Measurements from ENCODE around the gene TBX2. TPM values are rescaled to one million over a fixed set of nuclear protein-coding genes. Genes with fewer than 3 reads are reported as not detected.

The TBX2 gene
- total RNA-seq, 1 experiment from 2014 or later: 9.9 TPM

DNA sequence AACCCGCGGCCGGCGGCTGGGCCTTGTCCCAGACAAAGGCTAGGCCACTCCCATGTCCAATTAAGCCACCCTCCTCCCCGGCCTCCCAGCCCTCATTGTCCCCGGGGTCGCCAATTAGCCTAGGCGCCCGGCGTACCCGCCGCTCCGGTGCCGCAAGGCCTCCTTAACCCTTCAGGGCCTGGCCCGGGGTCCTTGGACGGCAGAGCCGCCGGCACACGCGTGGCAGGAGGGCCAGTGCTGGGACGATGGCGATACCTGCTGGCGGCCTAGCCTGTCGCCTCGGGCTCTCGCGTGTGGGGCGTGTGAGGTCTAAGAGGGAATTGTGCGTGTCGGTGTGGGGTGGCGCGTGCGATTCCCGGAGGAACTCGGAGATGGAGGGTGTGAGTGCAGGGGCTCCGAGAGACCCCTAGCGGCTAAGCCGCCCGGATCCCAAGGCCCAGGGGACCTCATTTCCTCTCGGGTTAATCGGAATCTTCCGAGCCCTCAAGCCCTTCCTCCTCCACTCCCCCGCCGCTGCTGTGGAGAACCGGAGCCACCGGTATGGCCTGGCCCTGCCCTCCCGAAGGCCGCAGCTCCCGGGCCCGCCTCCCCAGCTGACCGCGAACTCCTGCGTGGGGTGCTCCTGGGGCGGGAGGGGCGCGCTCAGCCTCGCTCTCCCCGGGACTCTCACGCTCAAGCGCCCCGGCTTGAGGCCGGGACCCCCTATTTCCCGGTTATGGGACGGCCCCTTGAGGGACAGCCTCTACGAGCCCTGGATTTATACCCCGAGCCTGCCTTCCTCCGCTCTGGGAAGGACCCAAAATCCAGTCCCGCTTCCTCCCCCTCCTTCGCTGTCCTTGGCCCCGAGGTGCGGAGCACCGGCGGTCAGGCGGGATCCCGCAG is 11.9 kb downstream of the TBX2 start:
- DNase-seq (ENCODE audit: extremely low read depth, low read depth): peak; percentile 52

DNA sequence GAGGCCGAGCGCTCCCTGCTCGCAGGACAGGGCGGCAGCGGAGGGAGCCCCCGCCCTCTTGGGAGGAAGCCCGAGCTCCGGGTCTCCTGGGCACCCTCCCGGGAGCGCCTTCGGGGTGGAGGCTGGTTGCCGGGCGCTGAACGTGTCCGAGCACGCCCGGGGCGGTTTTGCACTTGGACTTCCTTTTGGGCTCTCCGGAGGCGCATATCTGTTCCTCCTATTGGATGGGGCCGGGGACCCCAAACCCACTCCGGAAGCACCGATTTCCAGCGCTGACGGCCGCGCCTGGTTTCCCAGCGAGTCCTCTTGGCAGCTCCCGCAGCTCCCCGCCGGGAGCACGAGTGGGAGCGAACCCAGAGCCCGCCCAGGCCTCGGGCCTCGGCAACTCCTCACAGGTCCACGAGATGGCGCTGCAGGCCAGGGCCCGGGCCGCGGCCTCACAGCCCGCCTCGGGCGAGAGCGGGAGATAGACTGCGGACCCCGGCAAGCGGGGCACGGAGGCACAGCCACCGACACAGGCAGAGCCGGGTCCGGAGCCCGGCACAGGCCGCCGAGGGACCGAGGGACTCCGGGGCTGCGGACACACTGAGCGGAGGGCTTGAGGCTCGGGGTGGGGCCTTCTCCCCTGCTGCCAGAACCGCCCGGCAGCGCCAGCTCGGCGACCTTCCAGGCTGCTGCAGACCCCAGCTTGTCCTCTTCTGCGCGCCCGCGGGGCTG is 12.7 kb downstream of the TBX2 start:
- DNase-seq (ENCODE audit: extremely low read depth, low read depth): peak; percentile 75

DNA sequence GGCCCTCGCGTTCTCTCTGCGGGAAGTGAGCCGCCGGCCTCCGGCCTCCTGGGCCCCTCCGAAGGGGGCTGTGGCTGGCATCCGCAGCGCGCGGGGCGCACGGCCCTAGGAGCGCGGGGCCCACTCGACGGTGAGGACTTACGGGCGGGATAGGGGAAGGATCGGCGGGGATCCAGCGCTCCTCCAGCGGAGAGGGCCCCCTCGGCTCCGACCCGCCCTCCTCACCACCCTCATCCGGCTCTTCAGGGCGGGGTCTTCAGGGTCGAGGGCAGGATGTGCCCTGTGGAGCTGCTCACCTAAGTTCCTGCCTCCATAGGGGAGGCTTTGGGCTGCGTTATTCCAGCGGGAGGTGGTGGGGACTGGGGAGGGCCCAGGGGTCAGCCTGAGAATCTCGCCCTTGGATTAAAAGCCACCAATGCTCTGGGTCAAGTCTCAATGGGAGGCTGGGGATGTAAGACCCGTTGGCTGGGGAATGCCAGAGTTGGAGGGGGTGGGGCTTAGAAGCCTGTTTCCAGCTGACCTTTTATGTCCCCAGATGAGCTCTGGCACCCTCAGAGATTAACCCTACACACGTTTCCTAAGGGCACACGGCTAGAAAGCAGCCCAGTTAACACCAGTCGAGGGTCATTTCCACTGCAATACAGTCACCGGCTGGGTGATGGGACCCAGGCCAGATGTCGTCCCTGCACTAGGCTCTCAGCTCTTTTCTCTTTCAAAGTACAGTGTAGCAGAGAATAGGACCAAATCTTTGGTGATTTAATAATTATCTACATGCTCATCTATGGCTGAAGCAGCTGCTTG is 13.4 kb downstream of the TBX2 start:
- no peak for DNase-seq (ENCODE audit: extremely low read depth, low read depth)

DNA sequence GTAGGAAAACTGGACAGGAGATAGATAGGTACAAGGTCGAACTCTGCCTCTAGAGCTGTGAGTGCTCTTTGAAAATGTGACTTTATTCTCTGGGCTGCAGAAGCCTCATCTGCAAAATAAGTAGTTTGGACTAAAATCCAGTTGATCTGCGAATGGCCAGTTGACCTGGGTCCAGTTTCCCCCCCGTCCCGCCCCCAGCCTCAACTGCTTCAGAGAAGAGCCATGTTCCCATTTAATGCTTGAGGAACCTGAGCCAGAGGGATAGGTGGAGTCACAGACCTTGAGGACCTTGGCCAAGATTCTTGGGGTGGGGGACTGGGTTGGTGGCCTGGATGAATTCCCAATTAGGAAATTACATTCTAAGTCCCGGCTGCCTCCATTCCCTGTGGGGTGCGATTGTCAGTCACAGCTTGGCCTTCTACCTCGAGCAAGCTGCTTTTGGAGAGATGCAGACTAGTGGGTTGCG is 14.1 kb downstream of the TBX2 start:
- DNase-seq (ENCODE audit: extremely low read depth, low read depth): no peak

DNA sequence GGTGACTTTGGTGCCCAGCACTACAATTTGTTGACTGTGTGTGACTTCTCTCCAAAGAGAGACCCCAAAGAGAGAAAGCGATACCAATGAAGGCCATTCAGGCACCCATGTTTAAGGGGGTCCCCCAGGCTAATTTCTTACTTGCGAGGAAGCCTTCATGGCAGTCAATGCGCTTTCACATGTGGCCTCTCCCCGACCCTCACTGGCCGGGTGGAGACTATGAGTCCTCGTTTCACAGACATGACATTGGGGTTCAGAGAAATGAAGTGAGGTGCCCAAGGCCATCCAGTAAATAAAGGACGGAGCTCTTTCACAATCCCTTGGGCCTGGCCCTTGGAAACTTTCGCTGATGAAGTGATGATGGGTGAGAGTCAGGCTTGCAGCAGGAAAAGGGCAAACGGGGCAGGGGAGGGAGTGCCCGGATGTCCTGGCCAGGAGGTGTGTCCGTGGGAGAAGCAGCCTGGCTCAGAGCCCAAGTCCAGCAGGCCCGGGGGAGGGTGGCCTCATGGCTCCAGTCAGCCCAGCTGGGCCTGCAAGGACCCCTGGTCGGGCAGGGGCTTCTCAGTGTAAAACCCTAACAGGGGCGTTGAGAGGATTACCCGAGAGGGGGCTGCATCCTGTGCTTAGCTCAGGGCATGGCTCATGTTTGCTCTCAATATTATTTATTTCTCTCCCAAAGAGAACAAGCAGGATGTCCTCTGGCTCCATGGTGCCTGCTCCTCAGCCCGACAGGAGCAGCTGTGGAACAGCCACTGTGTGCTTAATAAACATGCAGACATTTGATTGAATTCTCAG is 14.7 kb downstream of the TBX2 start:
- no peak for DNase-seq (ENCODE audit: extremely low read depth, low read depth)

DNA sequence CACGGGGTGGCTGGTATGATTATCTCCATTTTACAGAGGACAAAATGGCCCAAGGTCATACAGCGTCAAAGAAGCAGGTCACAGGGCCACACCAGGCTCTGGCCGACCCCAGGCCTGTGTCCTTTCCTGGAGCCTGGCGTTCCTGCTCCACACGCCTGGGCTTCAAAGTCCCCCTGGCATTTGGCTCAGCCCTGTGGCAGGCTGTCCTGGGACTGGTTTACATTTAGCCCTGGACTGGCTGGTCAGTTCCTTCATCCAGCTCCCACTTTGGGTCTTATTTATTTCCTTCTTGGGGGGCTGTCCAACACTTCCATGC is 15.3 kb downstream of the TBX2 start:
- DNase-seq (ENCODE audit: extremely low read depth, low read depth): no peak

DNA sequence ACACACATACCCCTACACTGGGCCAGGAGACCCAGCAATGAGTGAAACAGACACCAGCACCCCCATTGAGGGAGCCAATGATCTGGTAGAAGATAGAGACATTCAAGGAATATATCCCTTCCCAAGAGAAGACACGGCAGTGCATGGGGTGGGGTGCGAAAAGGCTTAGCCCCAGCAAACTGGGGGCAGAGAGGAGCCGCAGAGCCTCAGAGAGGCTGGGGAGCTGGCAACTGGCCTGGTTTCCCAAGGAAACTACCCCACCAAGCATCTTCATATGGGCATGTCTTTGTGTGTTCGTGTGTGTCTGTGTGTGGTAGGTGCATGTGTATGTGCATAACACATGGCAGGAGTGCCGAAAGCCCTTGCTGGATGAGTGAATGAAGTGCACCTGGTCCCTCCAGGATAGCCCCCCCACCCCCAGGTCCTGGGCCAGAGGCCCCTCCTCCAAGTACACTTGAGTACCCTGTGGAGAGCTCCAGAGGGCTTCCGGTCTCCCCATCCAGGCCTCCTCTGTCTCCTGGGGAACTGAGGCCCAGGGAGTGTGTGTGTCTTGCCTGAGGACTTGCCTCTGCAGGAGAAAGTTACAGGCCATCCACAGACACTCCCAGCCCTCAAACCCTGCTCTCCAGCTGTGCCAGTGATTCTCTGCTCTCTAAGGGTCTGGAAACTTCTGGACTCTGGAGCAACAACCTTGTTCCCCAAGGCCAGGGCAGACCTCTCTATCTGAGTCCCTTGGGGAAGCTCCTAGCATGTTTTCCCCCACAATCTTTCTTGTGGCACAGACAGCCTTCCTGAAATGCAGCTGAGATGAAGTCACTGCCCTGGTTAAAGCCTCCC is 15.9 kb downstream of the TBX2 start:
- no peak for DNase-seq (ENCODE audit: extremely low read depth, low read depth)

DNA sequence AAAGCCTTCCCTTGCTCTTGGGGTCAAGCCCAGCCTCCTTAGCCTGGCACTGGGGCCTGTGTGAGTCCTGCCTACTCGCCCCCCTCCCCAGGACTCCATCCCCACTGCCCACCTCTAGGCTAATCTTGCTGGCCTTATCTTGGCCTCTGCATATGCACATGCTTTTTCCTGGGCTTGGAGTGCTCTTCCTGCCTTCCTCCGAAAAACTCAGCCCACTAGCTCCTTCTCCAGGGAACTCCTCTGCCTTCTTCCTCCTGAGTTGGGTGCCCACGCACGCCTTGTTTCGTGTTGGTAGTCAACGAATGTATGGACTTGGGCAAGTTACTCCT is 16.5 kb downstream of the TBX2 start:
- no peak for DNase-seq (ENCODE audit: extremely low read depth, low read depth)

DNA sequence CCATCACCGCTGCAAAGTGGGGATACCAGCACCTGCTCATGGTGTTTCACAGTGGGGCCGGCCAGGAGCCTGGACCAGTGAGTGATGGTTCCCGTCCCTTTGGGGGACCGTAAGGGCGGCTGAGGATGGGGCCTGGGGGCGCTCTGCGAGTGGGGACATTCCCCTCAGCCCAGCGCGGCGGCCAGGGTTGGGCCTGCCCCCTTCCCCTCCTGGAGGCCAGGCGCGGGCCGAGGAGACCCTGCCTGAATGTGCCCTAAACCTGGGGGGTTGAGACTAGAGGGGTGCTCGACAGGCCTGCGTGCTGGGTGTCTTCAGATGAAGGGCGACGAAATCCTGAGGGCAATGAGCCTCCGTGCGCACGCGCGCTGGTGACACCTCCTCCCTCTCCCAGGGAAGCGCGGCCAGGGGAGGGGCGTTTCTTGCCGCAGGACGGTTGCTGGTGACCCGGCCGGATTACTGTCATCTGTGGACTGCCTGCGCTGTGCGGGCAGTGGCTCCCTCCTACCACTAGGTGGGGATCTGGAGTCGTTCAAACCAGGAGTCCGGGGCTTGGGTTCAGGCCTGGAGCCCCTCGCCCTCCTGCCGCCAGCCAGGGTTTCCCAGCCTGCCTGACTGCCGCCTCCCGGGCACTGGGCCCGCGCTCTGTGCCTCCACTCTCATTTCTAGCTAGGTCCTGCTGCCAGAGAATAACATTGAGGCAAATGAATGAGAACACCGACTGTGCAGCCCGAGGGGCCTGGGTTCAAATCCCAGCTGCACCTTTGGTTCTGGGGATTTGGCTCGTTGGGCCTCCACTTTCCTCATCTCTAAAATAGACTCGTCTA is 17.1 kb downstream of the TBX2 start:
- peak; percentile 92 for DNase-seq (ENCODE audit: extremely low read depth, low read depth)

DNA sequence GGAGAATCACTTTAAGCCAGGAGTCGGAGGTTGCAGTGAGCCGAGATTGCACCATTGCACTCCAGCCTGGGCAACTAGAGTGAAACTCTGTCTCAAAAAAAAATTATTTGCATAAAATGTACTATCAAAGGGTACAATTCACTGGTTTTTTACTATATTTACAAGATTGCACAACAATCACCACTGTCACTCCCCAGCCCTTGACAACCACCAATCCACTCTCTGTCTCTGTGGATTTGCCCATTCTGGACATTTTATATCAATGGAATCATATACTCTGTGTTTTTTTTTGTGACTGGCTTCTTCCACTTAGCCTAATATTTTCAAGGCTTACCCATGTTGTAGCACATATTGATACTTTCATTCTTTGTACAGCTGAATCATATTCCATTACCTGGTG is 18.8 kb downstream of the TBX2 start:
- DNase-seq (ENCODE audit: extremely low read depth, low read depth): no peak

DNA sequence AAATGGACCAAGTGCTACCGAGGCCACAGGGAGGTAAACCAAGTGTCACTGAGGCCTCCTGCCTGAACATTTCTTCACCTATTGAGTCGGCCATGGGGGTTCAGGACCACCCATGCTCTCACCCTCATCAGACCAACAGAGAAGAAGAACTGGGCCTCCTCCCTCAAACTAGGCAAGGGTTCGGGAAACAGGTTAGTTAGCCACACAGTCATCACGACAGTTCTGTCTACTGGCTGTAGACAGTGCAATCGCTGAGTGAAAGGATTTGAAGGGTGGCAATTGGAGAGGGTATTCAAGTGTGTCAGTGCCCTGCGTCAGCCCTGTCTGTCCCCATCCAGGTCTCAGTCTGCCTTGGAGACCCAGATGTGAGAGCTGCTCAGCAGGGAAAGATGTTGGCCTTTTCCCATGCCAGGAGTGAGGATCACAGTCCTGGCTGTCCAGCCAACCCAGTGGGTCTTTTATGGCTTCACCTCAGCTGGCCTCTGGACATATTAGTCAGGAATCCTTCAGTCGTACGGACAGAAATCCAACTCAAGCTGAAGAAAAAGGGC is 19.9 kb downstream of the TBX2 start:
- DNase-seq (ENCODE audit: extremely low read depth, low read depth): no peak

DNA sequence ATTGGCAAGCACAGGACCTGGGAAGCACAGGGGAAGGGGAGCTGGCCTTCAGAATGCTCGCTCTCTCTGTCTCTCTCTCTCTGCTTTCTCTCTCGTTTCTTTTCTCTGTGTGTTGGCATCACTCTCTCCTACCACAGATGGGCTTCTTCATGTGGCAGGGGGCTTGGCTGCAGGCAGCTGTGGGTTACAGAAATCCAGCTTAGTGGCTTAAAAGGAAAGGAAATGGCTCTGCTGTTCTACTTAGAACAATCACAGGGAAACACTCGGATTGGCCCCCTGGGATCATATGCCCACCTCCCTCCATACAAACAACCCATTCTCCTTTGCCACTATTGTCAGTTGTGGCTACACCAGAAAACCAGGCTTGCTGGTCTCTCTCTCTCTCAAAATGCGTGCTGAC is 20.4 kb downstream of the TBX2 start:
- no peak for DNase-seq (ENCODE audit: extremely low read depth, low read depth)

DNA sequence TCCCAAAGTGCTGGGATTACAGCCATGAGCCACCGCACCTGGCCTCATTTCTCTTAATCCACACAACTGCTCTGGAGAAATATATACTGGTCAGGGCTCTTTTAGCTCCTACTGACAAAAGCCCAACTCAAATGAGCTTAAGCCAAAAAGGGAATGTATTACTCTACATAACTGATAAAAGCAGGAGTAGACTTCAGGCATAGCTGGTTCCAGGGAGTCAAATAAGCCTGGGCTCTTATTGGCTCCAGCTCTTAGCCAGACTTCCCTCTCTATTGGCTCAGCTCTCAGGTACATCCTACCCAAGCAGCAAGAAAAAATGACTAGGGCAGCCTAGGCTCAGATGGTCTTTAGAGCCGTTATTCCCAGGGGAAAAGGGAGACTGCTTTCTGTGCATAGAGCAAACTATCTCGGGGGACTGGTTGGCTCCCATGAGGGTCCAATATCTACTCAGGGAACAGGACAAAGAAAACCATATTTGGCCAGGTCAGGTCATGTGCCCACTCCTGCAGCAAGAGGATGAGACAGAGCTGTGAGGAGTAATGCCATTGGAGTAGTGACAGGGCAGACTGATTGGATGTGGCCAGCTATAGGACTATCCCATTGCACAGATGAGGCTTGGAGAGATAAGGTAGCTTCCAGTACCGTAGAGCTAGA is 21.2 kb downstream of the TBX2 start:
- no peak for DNase-seq (ENCODE audit: extremely low read depth, low read depth)

DNA sequence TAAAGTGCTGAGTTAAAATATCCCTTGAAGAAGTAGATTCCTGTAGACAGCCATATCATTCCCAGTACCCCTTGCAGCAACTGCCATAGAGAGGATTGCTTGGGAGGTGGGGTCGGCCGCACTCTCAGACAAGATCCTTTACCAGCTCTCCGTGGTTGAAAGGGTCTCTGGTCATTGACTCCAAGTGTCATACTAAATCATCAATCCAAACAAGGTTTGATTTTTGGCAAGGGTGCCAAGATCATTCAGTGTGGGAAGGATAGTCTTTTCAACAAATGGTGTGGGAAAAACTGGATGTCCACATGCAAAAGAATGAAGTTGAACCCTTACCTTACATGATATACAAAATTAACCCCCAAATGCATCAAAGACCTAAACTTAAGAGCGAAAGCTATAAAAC is 21.8 kb downstream of the TBX2 start:
- DNase-seq (ENCODE audit: extremely low read depth, low read depth): no peak

DNA sequence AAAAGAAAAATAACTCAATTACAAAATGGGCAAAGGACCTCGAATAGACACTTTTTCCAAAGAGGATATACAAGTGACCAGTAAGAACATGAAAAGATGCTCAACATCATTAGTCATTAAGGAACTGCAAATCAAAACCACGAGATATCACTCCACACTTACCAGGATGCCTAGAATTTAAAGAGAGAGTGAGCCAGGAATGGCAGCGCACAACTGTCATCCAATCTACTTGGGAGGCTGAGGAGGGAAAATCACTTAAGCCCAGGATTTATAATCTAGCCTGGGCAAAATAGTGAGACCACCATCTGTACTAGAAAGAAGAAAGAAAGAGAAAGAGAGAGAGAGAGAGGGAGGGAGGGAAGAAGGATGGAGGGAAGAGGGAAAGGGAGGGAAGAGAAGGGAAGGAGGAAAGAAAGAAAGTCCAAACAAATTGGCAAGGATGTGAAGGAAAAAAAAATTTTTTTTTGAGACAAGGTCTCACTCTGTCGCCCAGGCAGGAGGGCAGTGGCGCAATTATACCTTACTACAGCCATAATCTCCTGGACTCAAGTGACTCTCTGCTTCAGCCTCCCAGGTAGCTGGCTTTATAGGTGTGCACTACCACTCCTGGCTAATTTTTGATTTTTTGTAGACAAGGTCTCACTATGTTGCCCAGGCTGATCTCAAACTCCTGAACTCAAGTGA is 22.6 kb downstream of the TBX2 start:
- DNase-seq (ENCODE audit: extremely low read depth, low read depth): no peak

DNA sequence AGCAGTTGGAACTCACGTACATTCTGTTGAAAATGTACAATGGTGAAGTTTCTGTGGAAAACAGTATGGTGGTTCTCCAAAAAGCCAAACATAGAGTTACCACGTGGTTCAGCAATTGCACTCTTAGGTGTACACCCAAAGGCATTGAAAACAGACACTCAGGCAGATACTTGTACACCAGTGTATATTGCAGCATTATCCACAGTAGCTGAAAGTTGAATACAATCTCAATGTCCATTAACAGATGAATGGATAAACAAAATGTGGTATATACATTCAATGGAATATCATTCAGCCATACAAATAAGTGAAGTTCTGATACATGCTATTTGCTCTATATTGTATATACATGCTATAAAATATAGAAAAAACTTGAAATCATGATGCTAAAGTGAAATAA is 23.2 kb downstream of the TBX2 start:
- DNase-seq (ENCODE audit: extremely low read depth, low read depth): no peak

DNA sequence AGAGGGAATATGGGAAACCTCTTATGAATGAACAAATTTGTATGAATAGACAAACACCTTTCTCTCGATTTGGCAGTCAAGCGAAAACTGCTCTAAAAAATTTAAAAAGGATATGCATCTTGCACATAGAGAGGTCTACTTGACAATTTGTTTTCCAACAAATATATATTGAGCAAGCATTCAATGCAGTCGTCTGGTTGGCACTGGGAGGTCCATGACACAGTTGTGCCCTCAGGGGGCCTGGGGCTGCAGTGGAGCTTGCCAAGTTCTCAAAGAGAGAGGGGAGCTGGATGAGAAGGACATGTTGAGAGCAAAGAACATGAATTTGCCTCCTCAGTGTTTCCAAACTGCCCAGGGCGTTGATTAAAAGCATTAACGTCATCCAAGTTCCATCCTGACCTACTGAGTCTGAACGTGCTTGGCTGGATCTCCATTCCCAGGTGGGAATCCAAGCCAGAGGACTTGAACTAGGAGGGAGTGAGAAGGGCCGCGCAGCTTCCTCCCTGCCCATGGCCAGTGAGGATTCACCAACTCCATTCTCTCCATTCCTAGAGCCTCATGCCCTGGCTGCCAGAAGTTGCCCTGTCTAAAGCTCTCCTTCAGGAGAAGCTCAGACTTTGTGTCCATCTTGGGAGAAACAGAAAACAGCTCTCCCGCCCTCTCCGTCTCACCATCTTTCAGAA is 24.5 kb downstream of the TBX2 start:
- DNase-seq (ENCODE audit: extremely low read depth, low read depth): no peak
